Measurements from ENCODE around the gene CNTN4. TPM values are rescaled to one million over a fixed set of nuclear protein-coding genes. Genes with fewer than 3 reads are reported as not detected.

Gene CNTN4
- total and polyA plus RNA-seq, 4 donors, result 1.2 to 3.8 (median 2.6) TPM

DNA sequence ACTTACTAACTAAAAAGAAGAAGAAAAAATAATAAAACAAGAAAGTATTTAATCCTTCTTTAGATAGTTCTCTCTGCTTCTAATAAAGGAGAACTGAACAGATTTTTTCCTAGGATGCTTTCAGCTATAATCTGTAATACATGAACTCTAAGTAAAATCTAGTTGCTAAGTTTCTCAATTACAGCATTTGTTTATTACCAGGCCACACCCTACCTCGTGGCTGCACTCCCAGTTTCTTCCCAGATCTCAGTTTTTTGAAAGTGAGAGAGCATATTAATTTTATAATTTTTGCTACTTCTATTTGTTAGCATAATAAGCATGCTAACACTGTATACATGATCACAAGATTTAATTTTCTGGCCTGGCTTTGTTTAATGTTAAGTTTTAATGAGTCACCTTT lies 753.2 kb downstream of the CNTN4 start:
- H3K9me3 ChIP-seq (ENCODE audit: control insufficient read depth in 4 of 4, low read length in 3 of 4), result no peaks in the 10 kb centered on the region
- no peaks in the 10 kb centered on the region for H3K36me3 ChIP-seq (ENCODE audit: control insufficient read depth in 4 of 4, insufficient read depth in 3 of 4, low read depth in 1 of 4, low read length in 3 of 4)
- TF ChIP-seq RAD21 (IDR thresholded peaks at IDR 0.05) (no peak), SP1 (IDR thresholded peaks at IDR 0.05) (no peak), NR2F2 (IDR thresholded peaks at IDR 0.05) (no peak), FOXA1 (IDR thresholded peaks at IDR 0.05) (no peak), YY1 (IDR thresholded peaks at IDR 0.05) (no peak), HNF4G (IDR thresholded peaks at IDR 0.05) (no peak), FOXA2 (IDR thresholded peaks at IDR 0.05) (no peak)
- TF ChIP-seq, protein P1, sequence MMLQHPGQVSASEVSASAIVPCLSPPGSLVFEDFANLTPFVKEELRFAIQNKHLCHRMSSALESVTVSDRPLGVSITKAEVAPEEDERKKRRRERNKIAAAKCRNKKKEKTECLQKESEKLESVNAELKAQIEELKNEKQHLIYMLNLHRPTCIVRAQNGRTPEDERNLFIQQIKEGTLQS (IDR thresholded peaks at IDR 0.05), result no peak
- TF ChIP-seq, protein P2, sequence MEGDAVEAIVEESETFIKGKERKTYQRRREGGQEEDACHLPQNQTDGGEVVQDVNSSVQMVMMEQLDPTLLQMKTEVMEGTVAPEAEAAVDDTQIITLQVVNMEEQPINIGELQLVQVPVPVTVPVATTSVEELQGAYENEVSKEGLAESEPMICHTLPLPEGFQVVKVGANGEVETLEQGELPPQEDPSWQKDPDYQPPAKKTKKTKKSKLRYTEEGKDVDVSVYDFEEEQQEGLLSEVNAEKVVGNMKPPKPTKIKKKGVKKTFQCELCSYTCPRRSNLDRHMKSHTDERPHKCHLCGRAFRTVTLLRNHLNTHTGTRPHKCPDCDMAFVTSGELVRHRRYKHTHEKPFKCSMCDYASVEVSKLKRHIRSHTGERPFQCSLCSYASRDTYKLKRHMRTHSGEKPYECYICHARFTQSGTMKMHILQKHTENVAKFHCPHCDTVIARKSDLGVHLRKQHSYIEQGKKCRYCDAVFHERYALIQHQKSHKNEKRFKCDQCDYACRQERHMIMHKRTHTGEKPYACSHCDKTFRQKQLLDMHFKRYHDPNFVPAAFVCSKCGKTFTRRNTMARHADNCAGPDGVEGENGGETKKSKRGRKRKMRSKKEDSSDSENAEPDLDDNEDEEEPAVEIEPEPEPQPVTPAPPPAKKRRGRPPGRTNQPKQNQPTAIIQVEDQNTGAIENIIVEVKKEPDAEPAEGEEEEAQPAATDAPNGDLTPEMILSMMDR (IDR thresholded peaks at IDR 0.05; ENCODE audit: low read depth, low read length, missing input control), result no peak
- peaks cover 0 to 23% (median 19%) of the 10 kb centered on the region in 4 donors for H3K4me1 ChIP-seq (ENCODE audit: control insufficient read depth in 4 of 4, insufficient read depth in 4 of 4, low read length in 3 of 4)
- H3K27me3 ChIP-seq (ENCODE audit: control insufficient read depth in 4 of 4, insufficient read depth in 4 of 4, low read length in 3 of 4), result no peaks in the 10 kb centered on the region
- H3K27ac ChIP-seq (ENCODE audit: low read depth in 1 of 2, low read length in 2 of 2), result peak overlapping the region; percentile 39 to 57
- H3K4me3 ChIP-seq (ENCODE audit: low read depth in 1 of 3, low read length in 3 of 3), result no peak overlapping the region
- DNase-seq (ENCODE audit: low spot score), result no peak
- 17% methylated on average over 1 of the region's 1 CpG for WGBS
- no peak overlapping the region for H3K9ac ChIP-seq (ENCODE audit: low read depth in 1 of 2, low read length in 2 of 2)

DNA sequence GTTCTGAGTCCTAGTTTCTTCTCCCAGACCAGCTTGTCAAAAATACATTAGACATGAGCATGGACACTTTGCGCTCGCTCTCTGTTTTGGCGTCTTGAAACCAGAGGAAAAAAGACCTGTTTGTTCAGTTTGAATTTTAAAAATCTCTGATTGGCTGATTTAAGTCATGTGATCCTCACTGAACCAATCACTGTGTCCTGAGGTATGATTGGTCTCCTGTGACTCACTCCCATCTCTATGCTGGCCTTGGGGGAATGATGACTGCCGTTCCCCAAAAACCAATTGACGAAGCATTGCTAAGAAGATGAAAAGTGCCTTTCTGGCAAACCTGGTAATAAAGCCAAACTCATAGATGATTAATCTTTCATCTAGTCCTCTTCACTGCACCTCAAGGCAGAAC lies 755.0 kb downstream of the CNTN4 start:
- WGBS, result 78% methylated on average over 5 of the region's 5 CpGs
- Histone ChIP-seq H3K9me3 (ENCODE audit: control insufficient read depth in 4 of 4, low read length in 3 of 4) (no peaks in the 10 kb centered on the region), H3K4me3 (ENCODE audit: low read depth in 1 of 3, low read length in 3 of 3) (no peak overlapping the region), H3K4me1 (ENCODE audit: control insufficient read depth in 4 of 4, insufficient read depth in 4 of 4, low read length in 3 of 4) (peaks cover 0 to 13% (median 10%) of the 10 kb centered on the region in 4 donors), H3K9ac (ENCODE audit: low read depth in 1 of 2, low read length in 2 of 2) (no peak overlapping the region), H3K36me3 (ENCODE audit: control insufficient read depth in 4 of 4, insufficient read depth in 3 of 4, low read depth in 1 of 4, low read length in 3 of 4) (no peaks in the 10 kb centered on the region), H3K27ac (ENCODE audit: low read depth in 1 of 2, low read length in 2 of 2) (no peak overlapping the region), H3K27me3 (ENCODE audit: control insufficient read depth in 4 of 4, insufficient read depth in 4 of 4, low read length in 3 of 4) (no peaks in the 10 kb centered on the region)
- TF ChIP-seq, protein P2 (IDR thresholded peaks at IDR 0.05; ENCODE audit: low read depth, low read length, missing input control), result no peak
- TF ChIP-seq, protein P3, sequence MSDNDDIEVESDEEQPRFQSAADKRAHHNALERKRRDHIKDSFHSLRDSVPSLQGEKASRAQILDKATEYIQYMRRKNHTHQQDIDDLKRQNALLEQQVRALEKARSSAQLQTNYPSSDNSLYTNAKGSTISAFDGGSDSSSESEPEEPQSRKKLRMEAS (IDR thresholded peaks at IDR 0.05), result no peak
- TF ChIP-seq RXRA (IDR thresholded peaks at IDR 0.05), result no peak
- TF ChIP-seq, protein P4, sequence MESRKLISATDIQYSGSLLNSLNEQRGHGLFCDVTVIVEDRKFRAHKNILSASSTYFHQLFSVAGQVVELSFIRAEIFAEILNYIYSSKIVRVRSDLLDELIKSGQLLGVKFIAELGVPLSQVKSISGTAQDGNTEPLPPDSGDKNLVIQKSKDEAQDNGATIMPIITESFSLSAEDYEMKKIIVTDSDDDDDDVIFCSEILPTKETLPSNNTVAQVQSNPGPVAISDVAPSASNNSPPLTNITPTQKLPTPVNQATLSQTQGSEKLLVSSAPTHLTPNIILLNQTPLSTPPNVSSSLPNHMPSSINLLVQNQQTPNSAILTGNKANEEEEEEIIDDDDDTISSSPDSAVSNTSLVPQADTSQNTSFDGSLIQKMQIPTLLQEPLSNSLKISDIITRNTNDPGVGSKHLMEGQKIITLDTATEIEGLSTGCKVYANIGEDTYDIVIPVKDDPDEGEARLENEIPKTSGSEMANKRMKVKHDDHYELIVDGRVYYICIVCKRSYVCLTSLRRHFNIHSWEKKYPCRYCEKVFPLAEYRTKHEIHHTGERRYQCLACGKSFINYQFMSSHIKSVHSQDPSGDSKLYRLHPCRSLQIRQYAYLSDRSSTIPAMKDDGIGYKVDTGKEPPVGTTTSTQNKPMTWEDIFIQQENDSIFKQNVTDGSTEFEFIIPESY (IDR thresholded peaks at IDR 0.05), result no peak
- no peak for TF ChIP-seq FOXA1 (IDR thresholded peaks at IDR 0.05)
- no peak for TF ChIP-seq HNF4G (IDR thresholded peaks at IDR 0.05)
- no peak for TF ChIP-seq SP1 (IDR thresholded peaks at IDR 0.05)
- TF ChIP-seq EGR1 (IDR thresholded peaks at IDR 0.05; ENCODE audit: low read depth in 2 of 2), result no peak
- TF ChIP-seq NR2F2 (IDR thresholded peaks at IDR 0.05), result no peak
- DNase-seq (ENCODE audit: low spot score), result no peak

Data from liver (tissue), 9 donors.